Activated CD4-positive, alpha-beta T cell treated with anti-CD3 and anti-CD28 coated beads, Interleukin-2, amount 50 U/mL, for 4 hours (primary cell): ENCODE data around the gene PCDH12.

Source experiments
- DNase-seq, 2 experiments: peaks; one replicate each; pipeline ENCODE4 v3.0.0-alpha.2; 2020

The PCDH12 gene

GRCh38 chr5:141906517-141906916, 51.5 kb downstream of the PCDH12 start:
- DNase-seq: no peak

- DNase-seq: no peak
Observed at GRCh38 chr5:141904551-141904950, 53.5 kb downstream of the PCDH12 start.

GRCh38 chr5:141903261-141903660, 54.7 kb downstream of the PCDH12 start:
- no peak for DNase-seq

GRCh38 chr5:141902015-141902814, 55.8 kb downstream of the PCDH12 start:
- no peak for DNase-seq

- no peak for DNase-seq
Observed at GRCh38 chr5:141898448-141899049, 59.5 kb downstream of the PCDH12 start.

- DNase-seq: no peak
Observed at GRCh38 chr5:141897425-141897824, 60.6 kb downstream of the PCDH12 start.
